NK-92 (cell line): ENCODE results near the gene SLC34A3.
A peak's percentile ranks its signal among the peaks of the same experiment; 100 is the strongest.
"Not testable (repeated sequence)": the region's sequence is repeated elsewhere in the genome, so short reads cannot be mapped to it uniquely, and the experiment has no call there.

Experiments used
- DNase-seq: peaks from one replicate; lab custom pipeline; 2025; ENCODE audit not compliant: unreplicated experiment; lab: John Stamatoyannopoulos, UW

SLC34A3 gene

DNA sequence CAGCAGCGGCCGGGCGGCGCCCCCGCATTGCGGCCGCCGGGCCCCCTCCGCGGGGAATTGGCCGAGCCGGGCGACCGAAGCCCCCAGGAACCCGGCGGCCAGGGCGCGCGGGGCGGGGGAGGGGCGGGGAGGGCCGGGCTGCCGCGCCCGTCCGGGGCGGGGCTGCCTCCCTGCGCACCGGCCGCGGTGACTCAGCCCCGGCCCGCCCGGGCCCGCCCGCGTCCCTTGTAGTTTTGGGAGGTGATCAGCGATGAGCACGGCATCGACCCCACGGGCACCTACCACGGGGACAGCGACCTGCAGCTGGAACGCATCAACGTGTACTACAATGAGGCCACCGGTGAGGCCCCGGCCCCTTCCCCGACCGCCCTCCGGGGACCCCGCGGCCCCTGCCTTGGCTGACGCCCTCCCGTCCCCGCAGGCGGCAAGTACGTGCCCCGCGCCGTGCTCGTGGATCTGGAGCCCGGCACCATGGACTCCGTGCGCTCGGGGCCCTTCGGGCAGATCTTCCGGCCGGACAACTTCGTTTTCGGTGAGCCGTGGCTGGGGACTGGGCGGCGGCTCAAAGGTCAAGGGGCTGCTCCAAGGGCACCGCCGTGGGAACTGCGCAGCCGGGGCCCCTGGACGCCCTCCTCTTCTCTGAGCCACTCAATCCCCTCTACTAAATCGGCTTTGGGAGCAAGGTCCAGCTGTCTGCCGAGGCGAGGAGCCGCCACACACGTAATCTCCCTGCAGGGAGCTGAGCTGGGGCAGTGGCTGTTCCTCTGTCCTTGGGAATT, 11.0 kb downstream of the SLC34A3 start:
- DNase-seq: no peak

DNA sequence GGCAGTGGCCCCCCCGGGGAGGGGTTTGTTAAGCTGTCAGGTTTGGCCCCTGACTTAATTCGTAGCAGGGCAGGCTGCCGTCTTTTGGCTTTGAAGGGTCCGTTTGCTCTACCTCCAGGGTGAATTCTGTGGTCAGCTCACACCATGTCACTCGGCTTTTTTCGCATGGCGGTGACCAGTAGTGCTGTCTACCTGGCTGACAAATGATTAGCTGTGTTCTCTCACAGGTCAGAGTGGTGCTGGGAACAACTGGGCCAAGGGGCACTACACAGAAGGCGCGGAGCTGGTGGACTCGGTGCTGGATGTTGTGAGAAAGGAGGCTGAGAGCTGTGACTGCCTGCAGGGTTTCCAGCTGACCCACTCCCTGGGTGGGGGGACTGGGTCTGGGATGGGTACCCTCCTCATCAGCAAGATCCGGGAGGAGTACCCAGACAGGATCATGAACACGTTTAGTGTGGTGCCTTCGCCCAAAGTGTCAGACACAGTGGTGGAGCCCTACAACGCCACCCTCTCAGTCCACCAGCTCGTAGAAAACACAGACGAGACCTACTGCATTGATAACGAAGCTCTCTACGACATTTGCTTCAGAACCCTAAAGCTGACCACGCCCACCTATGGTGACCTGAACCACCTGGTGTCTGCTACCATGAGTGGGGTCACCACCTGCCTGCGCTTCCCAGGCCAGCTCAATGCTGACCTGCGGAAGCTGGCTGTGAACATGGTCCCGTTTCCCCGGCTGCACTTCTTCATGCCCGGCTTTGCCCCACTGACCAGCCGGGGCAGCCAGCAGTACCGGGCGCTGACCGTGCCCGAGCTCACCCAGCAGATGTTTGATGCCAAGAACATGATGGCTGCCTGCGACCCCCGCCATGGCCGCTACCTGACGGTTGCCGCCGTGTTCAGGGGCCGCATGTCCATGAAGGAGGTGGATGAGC, 11.8 kb downstream of the SLC34A3 start:
- no peak for DNase-seq

DNA sequence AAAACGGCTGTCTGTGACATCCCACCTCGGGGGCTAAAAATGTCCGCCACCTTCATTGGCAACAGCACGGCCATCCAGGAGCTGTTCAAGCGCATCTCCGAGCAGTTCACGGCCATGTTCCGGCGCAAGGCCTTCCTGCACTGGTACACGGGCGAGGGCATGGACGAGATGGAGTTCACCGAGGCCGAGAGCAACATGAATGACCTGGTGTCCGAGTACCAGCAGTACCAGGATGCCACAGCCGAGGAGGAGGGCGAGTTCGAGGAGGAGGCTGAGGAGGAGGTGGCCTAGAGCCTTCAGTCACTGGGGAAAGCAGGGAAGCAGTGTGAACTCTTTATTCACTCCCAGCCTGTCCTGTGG, 12.5 kb downstream of the SLC34A3 start:
- DNase-seq: not testable (repeated sequence)

DNA sequence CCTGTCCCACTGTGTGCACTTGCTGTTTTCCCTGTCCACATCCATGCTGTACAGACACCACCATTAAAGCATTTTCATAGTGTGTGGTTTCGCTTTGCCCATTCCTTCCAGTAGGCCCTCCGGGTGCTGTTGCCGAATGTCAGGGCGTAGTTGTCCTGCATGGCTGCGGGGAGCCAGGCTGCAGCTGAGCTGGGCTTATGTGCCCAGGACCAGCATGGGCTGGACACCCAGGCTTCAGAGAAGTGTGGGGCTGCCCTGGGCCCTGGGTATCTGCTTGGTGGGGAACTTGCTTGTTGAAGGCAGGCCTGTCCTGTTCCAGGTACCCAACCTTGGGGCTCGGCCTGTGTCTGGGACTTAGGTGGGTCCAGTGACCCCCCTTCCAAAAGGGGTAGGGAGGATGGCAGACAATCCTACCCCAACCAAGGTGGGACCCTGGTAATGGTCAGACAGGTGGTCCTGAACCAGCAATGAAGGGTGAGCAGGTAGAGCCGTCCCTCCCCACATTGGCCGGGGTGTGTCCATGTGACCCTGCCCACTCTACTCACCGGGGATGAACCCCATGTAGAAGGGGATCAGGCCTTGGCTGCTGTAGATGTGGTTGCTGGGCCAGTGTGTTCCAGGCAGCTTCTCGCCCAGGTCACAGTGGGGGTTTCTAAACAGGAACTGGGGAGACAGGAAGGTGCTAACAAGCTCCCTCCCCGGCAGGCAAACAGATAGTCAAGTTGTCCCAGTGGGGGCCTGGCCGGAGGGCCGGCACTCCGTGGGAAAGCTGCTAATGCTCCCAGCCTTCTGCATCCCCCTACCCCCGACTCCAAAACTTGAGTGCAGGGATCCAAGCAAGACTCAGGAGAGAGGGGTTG, 13.2 kb downstream of the SLC34A3 start:
- no peak for DNase-seq

DNA sequence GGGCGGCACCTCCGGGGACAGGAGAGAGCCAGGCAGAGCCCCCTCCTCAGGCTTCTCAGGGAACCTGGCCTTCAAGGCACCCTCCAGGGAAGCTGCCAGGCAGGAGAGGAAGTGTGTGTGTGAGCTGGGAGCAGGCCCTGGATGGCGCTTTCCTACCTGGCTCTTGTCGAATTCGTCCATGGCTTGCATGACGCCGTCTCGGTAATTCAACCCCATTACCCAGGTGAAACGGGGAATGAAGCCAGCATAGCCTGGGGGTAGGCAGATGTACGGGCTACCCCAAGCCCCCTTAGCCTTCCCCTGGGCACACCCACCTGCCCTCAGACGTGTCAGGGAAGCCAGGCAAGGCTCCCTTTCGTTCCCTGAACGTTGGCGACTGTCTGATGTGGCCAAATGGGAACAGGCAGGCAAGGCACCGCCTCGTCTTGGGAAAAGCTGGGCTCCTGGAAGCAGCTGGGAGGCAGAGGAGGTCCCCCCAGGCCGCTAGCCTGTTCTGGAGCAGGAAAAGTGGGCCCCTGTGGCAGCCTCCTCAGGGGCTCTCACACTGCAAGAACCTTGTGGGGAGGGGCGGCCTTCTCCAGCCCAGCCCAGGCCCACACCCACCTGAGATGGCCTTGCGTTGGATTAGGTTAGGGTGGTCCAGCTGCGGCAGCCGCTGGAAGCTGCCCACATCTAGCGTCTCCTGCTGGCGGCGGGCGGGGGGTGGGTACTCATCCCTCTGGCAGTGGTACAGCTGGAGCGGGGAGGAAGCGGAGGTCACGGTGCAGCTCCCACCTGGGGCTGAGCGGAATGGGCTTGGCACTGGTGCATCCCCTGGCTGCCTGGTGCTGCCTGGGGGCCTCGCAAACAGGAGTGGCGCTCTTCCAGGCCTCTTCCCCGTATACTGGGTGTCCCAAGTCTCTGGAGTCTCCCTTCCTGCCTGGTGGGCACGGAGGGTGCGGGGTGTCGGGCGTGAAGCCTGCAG, 14.1 kb downstream of the SLC34A3 start:
- no peak for DNase-seq

DNA sequence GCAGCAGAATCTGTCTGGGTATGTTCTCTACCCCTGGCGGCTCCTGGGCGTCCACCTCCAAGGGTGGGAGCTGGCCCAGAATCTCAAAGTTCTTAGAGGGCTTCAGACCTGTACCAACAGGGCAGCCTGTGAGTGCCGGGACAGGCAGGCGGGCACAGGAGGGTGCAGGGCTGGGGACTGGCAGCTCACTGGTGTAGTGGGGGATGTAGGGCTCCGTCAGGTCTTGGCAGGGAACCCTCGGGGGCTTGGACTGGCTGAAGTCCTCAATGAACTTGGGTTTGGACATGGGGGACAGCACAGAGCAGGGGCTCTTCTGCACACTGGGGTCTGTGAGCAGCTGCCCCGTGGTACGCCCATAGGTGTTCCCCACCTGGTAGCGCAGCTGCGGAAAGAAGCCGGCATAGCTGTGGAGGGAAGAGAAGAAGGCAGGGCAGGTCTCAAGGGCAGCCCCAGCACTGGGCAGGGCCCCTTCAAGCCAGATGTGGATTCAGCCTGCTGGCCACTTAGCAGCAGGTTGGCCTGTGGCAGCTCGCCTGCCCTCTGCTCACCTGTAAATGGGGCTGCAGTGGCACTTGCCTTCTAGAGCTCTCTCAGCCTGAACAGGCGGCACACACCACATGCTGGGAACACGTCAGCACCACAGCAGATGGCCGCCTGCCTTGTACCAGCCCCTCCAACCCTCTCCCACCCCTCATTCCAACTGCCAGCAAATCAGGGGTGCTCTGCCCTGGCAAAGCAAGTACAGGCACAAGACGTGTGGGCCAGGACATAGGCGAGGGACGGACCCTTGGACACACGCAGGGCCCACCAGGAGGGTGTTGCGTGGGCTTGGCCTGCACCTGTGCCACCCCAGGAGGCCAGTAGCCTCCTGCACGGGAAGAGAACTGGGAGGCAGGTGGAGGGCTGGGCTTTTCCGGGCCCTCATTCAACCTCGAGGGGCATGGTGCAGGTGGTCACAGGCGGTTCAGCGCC, 15.0 kb downstream of the SLC34A3 start:
- DNase-seq: no peak

DNA sequence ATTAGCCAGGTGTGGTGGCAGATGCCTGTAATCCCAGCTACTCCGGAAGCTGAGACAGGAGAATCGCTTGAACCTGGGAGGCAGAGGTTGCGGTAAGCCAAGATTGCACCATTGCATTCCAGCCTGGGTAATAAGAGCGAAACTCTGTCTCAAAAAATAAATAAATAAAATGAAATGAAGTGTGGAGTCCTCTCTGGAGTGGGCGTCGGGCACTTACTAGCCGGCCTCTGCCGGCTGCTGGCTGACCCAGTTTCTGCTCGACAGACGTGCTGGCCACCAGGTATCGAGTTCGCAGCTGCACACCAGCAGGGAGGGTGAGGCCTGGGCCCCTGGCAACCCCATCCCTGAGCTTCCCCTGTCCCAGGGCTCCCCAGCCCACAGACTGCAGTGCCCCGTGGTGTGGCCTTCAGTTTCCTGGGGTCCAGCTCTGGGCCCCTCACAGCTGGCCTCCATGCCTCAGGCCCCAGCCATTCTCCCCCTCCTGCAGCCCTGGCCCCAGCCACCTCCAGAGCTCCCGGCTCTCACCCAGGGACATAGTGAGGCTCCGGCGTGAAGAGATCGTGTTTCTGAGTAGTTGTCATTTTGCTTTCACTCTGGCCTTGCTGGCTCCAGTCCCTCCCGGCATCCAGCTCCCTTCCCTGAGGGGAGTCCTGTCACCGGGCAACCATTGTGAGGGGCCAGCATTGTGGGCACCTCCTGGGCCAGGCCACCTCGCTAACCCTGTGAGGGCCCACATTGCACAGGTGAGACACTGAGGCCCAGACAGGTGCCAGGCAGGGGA, 16.6 kb downstream of the SLC34A3 start:
- no peak for DNase-seq

DNA sequence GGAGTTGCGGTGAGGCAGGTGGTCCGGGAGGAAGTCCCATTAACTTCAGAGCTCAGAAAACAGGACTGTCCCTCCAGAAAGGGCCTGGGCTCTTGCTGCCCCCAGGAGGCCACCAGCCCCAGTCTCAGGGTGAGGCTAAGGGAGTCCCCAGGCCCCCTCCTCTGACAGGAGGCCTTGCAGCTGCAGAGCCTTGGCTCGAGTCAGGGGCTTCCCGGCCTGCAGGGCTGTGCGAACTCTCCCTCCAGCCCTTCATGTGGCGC, 17.1 kb downstream of the SLC34A3 start:
- no peak for DNase-seq

DNA sequence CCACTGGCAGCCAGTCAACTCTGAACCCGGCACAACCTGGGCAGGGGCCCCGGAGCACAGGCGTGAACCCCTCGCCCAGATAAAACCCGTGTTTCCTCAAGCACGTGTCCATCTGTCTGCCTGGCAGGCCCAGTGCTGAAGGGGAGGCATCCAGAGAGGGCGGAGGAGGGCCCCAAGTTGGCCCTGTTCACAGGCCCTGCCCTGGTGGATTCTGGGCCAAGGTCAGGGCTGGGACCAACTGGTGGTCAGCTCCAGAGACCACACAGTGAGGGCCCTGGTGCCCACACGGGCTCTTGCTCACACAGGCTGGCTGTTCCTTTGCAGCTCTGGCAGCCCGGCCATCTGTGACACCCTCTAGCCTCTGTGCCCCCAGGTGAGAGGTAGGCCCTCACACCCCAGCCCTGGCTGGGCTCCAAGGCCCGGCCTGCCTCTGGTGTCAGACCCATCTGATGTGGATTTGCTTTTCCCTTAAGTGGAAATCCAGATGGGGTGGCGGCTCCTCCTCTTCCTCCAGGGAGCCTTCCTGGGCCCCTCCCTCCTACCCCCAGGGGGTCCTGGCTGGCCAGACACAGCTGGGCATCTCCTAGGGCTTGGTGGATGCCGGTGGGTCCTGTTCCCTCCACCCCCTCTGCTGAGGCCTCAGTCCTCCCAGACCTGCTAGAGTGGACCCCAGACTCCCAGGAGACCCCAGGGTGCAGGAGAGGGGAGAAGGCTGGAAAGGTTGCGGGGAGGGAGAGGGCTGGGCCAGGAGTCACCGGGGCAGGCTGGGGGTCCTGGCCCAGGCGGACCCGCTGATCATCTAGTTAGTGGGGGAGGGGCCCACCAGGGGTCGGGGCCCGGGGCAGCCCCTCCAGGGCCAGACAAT, 19.9 kb downstream of the SLC34A3 start:
- DNase-seq: no peak

DNA sequence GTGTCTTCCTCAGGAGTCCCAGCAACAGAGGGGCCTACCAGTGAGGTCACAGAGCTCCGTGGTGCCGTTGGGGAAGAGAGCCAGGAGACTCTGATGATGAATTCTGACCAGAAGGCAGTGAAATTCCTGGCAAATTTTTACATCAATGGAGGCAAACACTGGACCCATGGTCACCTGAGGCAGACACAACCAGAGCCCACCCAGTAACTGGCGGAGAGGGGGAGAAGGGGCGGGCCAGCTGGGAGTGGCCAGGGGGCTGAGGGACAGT, 20.4 kb downstream of the SLC34A3 start, which contains the start of gene STPG3:
STPG3 (plus strand) TSS at position 93 of the 268 bp plus-strand sequence; CDS start at position 94, 1 bp downstream.
- DNase-seq: no peak

DNA sequence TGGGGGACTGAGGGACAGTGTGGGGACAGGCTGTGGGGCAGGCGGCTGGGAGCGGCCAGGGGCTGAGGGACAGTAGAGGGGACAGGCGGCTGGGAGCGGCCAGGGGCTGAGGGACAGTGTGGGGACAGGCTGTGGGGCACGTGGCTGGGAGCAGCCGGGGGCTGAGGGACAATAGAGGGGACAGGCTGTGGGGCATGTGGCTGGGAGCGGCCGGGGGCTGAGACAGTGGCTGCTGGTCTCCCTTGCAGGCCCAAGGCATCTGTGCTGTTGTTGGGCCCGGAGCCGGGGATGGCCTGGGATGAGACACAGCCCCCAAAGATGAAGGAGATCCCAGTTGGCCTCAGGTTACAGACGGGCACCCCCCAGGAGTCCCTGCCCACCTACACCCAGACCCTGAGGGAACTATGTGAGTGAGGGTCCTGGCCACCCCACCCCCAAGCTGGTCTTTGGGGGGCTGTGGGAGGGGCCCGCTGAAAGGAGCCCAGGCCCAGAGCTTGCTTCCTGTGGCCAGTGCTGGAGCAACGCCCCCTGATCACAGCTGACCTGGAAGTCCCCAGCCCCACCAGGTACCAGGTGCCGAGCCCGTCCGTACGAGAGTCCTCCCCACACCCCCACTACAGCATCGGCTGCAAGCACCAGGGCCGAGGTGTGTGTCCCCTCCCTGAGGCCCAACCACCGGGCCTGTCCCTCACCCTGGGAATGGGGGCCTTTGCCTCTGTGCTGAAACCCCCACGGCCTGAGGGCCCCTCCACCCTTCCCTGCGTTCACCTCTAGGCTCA, 21.0 kb downstream of the SLC34A3 start:
- no peak for DNase-seq

DNA sequence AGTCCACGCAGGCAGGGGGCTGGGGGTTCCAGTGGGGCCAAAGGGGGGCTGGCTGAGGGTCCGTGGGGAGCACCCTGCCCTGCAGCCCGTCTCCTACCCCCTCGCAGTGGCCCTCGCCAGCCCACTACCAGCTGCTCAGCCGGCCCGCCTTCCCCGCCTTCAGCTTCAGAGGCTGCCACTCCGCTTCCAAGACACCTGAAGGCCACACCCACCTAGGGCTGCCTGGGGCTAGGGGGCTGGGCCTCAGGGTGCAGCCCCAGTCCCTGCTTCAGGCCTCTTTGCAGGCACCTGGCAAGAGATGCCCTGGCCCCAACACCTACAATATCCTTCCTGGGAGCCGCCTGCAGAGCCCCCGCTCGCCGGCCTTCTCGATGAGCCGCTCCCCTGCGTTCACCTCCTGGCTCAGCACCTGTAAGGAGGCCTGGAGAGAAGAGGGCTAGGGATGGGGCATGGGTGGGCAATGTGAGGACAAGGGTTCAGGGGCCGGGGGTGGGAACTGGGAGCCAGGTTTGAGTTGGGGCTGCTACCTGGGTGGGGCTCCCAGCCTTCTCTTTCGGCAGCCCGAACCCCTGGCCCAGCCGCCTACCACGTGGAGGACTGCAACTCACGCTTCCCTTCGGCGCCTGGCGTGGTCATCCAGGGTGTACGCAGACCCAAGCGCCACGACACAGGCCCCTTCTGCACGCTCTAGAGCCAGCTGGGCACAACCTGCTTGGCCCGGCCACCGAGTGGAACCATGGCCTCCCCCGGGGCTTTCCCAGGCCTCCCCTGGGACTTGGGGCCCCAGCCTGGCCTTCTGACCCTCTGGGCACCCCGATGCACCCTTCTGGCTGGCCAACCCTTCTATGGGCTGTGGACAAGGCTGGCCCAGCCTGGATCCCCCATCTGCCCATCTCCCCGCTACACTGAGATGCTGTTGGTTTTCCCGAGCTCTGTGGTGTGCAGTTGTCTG, 22.1 kb downstream of the SLC34A3 start:
- DNase-seq: no peak

DNA sequence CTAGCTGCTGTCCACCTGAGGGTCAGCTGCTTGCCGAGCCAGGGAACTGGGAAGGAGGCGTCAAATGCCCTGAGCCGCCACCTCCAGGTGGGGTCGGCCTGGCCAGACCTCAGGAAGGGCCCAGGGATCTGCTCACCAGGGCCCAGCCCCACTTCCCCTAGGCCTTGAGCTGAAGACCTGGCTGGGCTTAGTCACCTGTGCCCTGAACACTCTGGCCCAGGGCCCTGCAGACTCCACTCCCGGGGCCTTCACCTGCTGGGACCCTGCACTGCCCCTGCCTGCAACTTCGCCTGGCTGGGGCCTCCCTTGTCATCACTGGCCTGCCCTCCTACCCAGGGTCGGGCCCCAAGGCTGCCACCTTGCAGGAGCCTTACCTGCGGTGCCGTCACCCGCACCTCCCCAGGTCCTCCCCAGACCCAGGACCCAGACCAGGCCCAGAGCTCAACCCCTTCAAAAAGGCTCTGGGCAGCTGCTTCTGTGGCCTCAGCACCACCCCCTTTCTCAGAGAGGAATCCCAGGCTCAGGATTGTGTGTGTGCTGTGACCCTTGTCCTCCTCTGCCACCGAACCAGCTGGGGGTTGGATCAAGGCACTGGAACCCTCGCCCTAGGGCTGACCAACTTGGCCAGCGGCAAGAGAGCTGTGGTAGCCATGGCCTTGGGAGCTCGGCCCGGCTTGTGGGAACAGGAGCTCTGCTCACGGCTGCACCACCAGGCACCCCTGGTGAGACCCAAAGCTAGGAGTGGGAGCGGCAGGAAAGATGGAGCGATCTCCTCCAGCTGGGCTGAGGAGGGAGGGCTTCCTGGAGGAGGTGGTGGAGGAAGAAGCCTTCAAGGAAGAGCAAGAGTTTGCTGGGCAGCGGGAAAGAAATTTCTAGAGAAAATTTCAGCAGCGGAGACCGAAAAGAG, 23.3 kb downstream of the SLC34A3 start:
- no peak for DNase-seq

DNA sequence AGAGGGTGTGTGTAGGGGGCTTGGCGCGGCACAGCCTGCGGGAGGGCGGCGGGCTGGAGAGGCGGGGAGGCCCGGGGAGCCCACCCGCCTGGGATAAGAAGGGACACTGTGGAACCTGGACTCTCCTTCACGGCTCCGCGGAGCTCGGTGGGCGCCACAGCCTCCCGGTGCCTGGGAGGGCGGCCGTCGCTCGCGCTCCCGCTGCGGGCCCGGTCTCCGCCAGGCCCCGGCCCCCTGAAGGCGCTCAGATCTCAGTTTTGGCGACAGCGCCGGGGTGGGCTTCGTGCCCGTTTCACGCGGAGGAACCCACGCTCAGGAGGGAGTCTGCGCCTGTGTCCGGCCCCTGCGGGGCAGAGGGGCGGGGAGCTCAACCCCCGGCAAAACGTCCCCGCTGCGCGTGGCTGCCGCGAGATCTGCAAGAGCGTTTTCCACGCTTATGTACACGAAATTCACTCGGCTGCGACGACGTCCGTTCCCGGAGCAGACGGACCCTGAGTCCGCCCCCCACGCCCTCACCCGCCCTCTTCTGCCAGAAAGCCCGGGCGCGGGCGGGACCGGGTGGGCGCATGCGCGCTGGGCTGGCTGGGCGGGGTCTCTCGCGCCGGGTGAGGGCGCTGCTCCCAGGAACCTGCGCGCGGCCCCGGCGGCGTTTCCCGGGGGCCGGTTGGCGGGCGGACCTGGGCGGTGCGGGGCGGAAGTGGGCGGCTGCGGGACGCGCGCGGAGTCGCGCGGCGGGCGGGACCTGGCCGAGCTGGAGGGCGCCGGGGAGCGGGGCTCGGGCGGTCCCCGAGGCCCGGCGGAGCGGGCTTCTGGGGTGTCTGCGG, 24.1 kb downstream of the SLC34A3 start, which contains the start of gene NELFB:
NELFB (plus strand) TSS at position 704 of the 824 bp plus-strand sequence.
- DNase-seq: peak; percentile 40
